ENCODE measurements around the gene EBNA1BP2.
"Not testable (repeated sequence)": the region's sequence is repeated elsewhere in the genome, so short reads cannot be mapped to it uniquely, and the experiment has no call there.

The EBNA1BP2 gene

GRCh38 chr1:43177691-43178090 lies 5.6 kb upstream of the EBNA1BP2 start:
- no peak for DNase-seq

GRCh38 chr1:43174873-43175272 lies 2.8 kb upstream of the EBNA1BP2 start:
- in situ Hi-C loops (cut with MboI; ENCODE audit: low pct_unique_long_range_greater_than_20kb, low sequenced_read_pairs): no loop called here
- DNase-seq: no peak

More at GRCh38 chr1:43177691-43178090, 5.6 kb upstream of the EBNA1BP2 start:
- in situ Hi-C loops (cut with MboI; ENCODE audit: low pct_unique_long_range_greater_than_20kb, low sequenced_read_pairs): no loop called here

GRCh38 chr1:43172527-43172972 lies 460 bp upstream of the EBNA1BP2 start:
- in situ Hi-C loops (cut with MboI; ENCODE audit: low pct_unique_long_range_greater_than_20kb, low sequenced_read_pairs): no loop called here
- DNase-seq: peak; percentile 65

GRCh38 chr1:43171312-43171875 lies 696 bp downstream of the EBNA1BP2 start:
- in situ Hi-C loops (cut with MboI; ENCODE audit: low pct_unique_long_range_greater_than_20kb, low sequenced_read_pairs): no loop called here
- peak; percentile 14 for DNase-seq

- in situ Hi-C loops (cut with MboI; ENCODE audit: low pct_unique_long_range_greater_than_20kb, low sequenced_read_pairs): no loop called here
- no peak for DNase-seq
These were observed 6.3 kb downstream of the EBNA1BP2 start for GRCh38 chr1:43165765-43166164.

GRCh38 chr1:43165162-43165561 lies 6.9 kb downstream of the EBNA1BP2 start:
- in situ Hi-C loops (cut with MboI; ENCODE audit: low pct_unique_long_range_greater_than_20kb, low sequenced_read_pairs): no loop called here
- DNase-seq: no peak

GRCh38 chr1:43156026-43156425 lies 16.1 kb downstream of the EBNA1BP2 start:
- in situ Hi-C loops (cut with MboI; ENCODE audit: low pct_unique_long_range_greater_than_20kb, low sequenced_read_pairs): no loop called here
- no peak for DNase-seq

DNA sequence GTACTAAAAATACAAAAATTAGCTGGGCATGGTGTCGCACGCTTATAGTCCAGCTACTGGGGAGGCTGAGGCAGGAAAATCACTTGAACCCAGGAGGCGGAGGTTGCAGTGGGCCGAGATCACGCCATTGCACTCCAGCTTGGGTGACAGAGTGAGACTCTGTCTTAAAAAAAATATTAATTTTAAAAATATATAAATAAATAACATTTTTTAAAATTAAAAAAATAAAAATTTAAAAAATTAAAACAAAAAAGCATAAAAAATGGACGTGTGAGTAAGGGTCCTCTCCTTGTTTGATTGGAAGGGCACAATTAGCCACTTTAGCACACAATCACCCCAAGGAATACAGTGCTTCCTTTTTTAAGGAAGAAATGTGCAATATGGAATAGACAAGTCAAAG lies 18.6 kb downstream of the EBNA1BP2 start:
- in situ Hi-C loops (cut with MboI; ENCODE audit: low pct_unique_long_range_greater_than_20kb, low sequenced_read_pairs): no loop called here

GRCh38 chr1:43152866-43153265 lies 19.2 kb downstream of the EBNA1BP2 start:
- in situ Hi-C loops (cut with MboI; ENCODE audit: low pct_unique_long_range_greater_than_20kb, low sequenced_read_pairs): no loop called here
- peak; percentile 80 for DNase-seq

More for the DNA sequence above, 18.6 kb downstream of the EBNA1BP2 start:
- DNase-seq: no peak

DNA sequence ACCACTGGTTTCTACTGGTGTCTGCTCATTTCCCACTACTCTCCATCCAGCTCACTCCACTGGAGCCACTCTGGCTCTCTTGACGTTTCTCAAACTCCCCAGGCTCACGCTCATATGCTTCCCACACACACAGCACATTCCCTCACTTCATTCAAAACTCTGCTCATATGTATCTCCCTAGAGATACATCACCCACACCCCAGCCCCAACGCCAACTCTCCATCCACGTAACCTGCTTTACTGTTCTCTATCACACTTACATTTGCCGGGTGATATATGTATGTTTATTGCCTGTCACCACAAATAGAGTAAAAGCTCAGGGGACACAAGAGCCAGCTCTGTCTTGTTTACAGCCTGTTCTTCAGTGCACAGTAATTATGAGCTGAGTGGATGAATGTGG lies 22.2 kb downstream of the EBNA1BP2 start:
- no peak for DNase-seq
- in situ Hi-C loops (cut with MboI; ENCODE audit: low pct_unique_long_range_greater_than_20kb, low sequenced_read_pairs): no loop called here

- DNase-seq: peak; percentile 78
- in situ Hi-C loops (cut with MboI; ENCODE audit: low pct_unique_long_range_greater_than_20kb, low sequenced_read_pairs): no loop called here
These were observed 24.3 kb downstream of the EBNA1BP2 start for GRCh38 chr1:43147625-43148327.

DNA sequence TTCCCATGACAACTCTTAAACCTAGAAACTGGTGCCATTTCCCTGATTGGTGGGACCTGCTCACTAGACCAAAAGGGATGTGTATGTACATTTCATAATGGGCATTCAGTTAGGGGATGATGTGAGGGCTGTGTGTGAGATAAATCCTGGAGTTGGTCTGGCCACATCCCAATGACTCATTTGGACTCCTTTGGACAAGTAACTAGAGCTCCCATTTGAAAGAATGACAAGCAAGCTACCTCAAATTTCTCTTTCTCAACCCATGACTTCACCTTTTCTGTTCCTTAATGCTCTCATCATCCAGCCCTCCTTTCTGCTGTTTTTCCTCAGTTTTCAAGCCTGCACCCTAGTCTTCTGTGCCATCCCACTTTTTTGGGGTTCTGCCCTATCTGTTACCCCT lies 27.9 kb downstream of the EBNA1BP2 start:
- in situ Hi-C loops (cut with MboI; ENCODE audit: low pct_unique_long_range_greater_than_20kb, low sequenced_read_pairs): no loop called here
- DNase-seq: no peak

GRCh38 chr1:43143441-43143888 lies 28.6 kb downstream of the EBNA1BP2 start:
- in situ Hi-C loops (cut with MboI; ENCODE audit: low pct_unique_long_range_greater_than_20kb, low sequenced_read_pairs): no loop called here
- DNase-seq: peak; percentile 35

- in situ Hi-C loops (cut with MboI; ENCODE audit: low pct_unique_long_range_greater_than_20kb, low sequenced_read_pairs): no loop called here
- no peak for DNase-seq
These were observed 31.5 kb downstream of the EBNA1BP2 start for GRCh38 chr1:43140583-43140982.

DNA sequence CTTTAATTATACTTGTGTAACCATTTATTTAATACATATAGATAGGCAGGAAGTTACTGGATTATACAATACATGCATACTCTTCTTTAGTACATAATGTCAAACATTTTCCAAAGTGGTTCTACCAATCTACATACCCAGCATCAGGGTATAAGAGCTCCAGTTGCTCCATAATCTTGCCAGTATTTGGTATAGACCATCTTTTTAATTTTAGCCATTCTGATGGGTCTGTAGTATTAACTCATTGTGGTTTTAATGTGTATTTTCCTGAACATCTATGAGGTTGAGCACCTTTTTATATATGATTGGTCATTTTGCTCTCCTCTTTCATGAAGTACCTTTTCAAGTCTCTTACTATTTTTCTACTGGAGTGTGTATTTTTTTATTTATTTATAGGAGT lies 32.1 kb downstream of the EBNA1BP2 start:
- in situ Hi-C loops (cut with MboI; ENCODE audit: low pct_unique_long_range_greater_than_20kb, low sequenced_read_pairs): no loop called here

DNA sequence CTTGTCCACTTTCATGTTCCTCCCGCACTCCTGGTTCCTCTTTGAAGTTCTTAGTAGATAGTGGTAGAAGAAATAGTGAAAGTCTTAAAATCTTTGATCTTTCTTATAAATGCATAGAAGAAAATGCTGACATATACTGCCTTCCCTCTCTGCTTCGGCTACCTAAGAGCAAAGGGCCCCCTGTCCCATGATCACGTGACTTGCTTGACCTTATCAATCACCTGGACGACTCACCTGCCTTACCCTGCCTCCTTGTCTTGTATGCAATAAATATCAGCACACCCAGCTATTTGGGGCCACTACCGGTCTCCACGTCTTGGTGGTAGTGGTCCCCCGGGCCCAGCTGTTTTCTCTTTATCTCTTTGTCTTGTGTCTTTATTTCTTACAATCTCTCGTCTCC lies 32.8 kb downstream of the EBNA1BP2 start:
- in situ Hi-C loops (cut with MboI; ENCODE audit: low pct_unique_long_range_greater_than_20kb, low sequenced_read_pairs); DNase-seq: not testable (repeated sequence)

More for the DNA sequence above, 32.1 kb downstream of the EBNA1BP2 start:
- no peak for DNase-seq

DNA sequence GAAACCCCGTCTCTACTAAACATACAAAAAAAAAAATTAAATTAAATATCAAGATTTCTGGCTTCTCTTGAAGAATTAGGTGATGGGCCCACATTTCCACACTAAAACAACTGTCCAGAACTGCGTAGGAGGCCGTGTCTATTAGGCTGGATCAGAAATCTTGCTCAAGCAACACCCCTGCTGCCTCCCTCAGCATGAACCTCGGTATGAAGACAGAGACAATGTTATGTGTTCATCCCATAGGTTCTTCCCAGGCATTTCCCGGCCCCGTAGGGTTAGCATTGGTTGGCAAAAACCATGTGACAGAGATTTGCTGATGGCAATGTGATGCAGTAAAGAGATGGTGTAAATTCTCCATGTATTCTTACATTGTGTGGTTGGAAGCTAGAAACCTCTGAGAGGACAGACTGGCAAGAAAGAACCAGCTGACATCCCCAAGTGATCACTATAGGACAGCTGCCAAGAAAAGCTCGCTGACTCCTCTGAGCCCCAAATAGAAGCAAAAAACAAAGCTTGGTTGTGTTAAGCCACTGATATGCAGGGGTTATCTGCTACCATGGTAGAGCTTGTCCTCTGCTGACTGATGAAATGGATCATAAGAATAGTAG lies 34.5 kb downstream of the EBNA1BP2 start:
- in situ Hi-C loops (cut with MboI; ENCODE audit: low pct_unique_long_range_greater_than_20kb, low sequenced_read_pairs): no loop called here

GRCh38 chr1:43135857-43136781 lies 36.0 kb downstream of the EBNA1BP2 start:
- DNase-seq: peak; percentile 24
- in situ Hi-C loops (cut with MboI; ENCODE audit: low pct_unique_long_range_greater_than_20kb, low sequenced_read_pairs): no loop called here

More for the DNA sequence above, 34.5 kb downstream of the EBNA1BP2 start:
- no peak for DNase-seq

- no peak for DNase-seq
- in situ Hi-C loops (cut with MboI; ENCODE audit: low pct_unique_long_range_greater_than_20kb, low sequenced_read_pairs): no loop called here
These were observed 37.5 kb downstream of the EBNA1BP2 start for GRCh38 chr1:43134640-43135039.
